HG03575 (cell line): Measurements from ENCODE around the gene FRMD5.

Experiments
- ATAC-seq: cut with Tn5 transposase; IDR thresholded peaks from one replicate; pipeline ENCODE4 v1.9.1; 2021; ENCODE audit not compliant: unreplicated experiment, insufficient number of reproducible peaks, low FRiP score; ENCODE audit errors: extremely low read depth

The FRMD5 gene

DNA sequence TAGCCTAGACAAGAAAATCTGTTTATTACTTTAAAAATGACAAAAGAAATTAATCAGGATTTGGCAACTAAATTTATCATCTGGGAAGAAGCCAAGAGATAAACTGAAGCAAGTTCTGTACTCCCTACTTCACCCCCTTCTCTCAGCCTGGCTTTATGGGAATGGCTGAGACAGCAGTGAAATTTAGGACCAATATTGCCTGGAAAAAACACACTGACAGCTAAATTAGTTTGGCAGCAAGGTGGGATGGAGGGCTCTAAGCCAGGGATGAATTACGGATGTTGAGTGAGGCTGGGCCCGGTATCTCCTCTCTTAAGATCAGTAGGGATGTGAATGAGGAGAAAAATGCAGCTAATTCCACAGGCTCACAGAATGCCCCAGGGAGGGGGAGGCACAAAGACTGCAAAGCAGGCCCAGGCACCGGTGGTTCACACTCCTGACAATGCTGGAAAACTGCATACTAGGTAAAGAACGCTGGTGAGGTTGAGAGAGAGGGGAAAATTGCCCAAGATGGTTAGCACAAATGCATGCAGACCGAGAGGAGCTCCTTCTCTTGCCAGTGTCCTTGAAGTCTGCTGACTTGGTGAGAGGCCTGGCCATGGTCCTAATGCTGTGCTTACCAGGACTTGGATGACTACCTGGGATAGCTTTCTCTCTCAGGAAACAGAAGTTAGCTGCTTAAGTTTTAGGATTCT lies 279.3 kb downstream of the FRMD5 start:
- no peak for ATAC-seq

DNA sequence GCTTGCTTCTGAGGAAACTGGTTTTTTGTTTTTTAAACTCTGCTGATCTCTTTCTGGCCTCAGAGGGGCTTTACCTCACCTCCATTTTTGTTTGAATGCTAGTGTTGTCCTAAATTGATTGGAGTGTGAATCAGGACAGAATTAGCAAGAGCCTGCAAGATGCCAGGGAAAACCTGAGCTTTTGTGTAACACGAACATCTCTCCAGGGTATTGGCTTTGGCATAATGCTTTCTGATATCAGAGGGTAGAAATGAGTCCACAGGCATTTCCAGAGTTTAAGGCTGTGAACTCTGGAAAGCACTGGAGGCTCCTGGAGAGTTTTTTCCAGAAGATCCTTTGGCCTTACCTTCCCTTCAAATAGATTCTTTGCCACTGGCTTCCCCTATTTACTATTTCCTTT lies 281.1 kb downstream of the FRMD5 start:
- no peak for ATAC-seq

DNA sequence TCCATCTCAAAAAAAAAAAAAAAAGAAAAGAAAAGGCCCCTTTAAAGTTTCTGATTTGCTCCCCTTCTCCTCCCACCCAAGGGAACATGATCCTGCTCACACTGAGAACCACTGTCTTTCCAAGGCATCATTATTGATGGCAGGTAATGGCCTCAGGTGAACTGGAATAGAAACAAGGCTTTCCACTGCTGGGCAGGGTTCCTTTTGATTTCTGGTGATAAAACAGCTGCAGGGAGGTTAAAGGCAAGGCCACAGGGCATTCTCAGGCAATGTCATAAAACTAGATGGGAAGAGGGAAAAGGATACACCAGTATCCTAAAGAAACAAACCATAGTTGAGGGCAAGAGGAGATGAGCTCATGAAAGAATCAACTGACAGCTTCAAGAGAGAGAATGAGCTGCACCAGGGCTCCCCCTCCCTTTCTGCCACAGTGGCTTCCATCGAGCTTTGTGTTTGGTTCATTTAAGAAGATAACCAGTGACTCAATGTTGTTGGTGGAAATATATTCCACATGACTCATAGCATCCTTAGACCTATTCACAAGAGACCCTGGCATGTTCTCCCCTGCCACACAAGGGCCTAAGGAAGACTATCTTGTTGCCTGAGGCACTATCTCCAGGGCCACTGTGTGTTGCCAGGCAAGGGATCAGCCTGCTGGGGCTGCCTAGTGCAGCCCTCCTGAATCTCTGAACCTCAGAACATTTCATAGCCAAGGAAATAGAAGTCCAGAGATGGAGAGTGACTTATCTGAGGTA lies 281.9 kb downstream of the FRMD5 start:
- ATAC-seq: no peak

DNA sequence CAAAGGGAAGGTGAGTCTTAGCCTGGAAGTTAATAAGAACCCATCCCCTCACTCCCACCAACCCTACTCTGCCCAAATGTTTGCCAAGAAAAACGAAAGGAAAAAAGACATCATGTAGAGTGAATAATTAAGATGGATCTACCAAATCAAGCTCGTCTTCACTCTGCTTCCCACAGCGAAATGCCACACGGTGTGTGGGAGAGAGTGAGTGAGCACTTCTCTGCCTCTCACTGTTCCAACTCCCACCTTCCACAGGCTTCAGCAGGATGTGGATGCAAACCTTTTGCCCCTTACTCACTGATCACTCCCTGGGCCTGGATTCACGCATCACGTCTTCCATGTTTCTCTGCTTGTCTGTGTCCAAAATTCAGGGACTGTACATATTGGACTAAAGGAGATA lies 282.9 kb downstream of the FRMD5 start:
- no peak for ATAC-seq

DNA sequence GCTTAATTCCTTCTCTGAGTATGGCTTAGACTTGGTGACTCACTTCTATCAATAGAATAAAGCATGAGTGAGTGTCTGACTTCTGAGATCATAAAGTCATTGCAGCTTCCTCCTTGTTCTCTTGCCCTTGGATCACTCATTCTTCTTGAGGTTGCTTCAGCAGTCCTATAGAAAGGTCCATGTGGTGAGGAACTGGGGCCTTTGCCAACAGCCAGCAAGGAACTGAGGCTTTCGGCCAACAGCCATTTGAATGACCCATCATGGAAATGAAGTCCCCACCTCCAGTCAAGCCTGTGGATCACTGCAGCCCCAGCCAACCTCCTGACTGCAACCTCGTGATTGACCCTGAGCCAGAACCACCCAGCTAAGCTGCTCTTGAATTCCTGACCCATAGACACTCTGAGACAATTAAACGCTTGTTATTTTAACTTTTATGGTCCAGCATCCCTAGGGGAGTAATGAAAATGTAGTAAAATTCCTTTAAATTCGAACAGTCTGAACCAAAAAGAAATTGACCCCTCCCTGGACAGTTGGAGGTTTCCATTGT lies 283.8 kb downstream of the FRMD5 start:
- no peak for ATAC-seq

DNA sequence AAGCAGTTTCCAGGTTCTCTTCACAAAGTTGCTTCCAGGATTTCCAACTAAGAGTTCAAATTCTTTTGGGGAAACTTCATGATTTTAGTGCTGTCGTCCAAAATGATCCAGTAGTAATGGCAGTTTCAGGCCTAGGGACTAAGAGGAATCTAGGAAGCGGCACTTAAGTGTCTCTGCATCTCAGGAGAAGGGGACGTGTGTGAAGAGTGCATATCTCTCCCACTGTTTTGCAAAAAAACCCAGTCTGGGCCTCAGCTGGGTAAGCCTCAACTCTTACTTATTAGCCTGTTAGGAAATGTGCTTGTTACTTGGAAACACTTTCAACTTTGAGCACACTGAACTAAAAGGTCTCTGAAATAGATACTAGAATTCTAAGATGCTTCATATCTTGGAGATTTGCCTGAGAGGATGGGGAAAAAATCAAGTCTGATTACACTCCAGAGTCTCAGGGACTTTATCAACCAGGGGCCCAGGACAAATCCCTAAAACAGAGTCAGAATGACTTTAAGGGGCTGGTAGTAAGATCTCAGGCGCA lies 286.5 kb downstream of the FRMD5 start:
- ATAC-seq: no peak

DNA sequence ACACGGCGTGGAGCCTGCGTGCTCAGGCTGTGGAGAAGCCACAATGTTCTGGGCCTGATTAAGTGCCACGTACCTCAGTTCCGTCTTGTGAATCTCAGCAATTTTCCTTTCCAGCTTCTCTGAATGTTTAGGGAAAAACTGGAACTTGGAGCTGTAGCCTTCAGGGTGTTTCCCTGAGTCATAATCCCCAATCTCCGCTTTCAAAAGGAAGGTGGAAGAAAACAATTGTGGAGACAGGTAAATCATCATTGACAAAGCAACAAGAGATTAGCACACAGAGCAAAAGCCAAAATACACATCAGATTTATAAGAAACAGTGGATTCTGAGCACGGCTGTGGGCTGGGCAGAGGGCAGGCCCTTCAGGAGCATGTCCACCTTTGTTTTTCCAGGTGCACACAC lies 289.3 kb downstream of the FRMD5 start:
- ATAC-seq: no peak

DNA sequence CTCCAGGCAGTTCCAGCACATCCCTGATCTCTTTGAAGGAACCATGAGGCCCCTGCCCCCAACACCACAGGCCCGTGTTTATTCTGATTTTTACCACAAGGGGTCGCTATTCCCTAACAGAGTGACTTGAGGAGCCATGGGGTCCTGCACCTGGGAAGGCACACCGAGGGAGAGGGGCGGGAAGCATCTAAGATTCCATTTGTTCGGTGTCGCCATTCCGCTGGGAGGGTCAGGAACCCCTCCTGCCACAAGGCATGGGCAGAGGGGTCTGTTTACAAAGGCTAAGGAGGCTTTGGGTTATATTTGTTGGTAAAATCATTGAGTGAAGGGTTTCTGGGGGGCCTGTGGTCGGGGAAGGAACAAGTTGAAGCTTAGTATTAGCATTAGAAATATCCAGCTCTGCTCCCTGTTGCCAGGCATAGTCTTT lies 291.2 kb downstream of the FRMD5 start:
- ATAC-seq: no peak

DNA sequence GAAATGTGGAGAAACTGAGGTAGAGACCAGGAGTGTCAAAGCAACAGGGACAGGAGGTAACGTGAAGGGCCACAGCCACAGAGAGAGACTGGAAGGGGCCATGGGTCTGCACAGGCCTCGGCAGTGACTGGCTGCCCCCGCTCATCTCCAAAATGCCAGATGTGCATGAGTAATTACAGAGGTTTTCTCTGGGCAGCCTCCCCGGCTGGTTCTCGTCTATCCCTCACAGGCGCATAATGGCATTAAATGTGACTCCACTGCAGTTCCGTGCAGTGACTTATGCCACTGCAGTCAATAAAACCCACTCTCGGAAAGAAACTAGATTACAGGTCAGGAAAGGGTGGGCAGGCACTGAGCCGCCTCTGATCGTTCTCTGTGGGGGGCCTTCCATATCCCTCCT lies 293.6 kb downstream of the FRMD5 start:
- ATAC-seq: no peak

DNA sequence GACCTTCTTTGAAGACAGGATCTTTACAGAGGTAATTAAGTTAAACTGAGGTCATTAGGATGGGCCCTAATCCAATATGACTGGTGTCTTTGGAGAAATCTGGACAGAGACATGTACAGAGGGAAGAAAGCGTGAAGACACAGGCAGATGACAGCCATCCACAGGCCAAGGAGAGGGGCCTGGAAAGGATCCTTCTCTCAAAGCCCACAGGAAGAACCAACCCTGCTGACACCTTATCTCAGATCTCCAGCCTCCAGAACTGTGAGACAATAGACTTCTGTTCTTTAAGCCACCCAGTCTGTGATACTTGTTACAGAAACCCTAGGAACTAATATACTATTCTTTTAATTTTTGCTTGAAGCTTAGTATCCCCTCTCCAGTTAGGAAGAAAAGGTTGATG lies 294.1 kb downstream of the FRMD5 start:
- no peak for ATAC-seq

DNA sequence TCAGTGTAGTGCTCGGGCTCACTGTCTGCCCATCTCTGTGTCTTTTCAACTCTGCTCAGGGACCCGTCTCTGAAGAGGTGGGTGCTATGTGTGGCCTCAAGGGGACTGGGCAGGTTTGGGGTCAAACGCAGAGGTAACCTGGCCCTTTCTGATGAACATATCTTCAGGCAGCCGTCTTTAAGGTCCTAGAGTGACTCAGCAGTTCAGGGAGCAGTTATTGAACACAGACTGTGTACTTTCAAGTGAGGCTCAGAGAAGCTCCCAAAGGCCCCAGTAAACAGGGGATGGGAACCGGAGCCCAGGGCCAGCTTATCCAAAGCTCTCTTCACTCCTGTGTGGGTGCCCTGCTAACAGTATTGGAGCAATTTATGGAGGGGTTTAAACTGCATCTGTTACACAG lies 295.1 kb downstream of the FRMD5 start:
- ATAC-seq: no peak

DNA sequence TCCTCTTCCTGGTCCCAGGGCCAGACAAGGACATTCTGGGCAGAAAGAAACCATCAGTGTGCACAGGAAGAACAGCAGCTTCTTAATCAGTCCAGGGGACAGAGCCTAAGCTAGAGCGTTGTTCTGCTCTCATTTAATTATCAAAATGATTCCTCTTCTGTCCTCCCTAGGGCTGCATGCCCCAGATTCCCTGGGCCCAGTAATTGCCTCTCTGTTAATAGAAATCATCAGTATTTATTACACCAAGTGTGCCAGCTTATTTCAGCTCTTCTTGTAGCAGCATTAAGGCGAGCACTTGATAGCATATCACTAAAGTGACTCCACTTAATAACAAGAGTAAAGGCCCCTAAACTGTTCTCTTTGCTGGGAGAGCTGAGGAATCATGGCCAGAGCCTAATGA lies 296.2 kb downstream of the FRMD5 start:
- no peak for ATAC-seq

DNA sequence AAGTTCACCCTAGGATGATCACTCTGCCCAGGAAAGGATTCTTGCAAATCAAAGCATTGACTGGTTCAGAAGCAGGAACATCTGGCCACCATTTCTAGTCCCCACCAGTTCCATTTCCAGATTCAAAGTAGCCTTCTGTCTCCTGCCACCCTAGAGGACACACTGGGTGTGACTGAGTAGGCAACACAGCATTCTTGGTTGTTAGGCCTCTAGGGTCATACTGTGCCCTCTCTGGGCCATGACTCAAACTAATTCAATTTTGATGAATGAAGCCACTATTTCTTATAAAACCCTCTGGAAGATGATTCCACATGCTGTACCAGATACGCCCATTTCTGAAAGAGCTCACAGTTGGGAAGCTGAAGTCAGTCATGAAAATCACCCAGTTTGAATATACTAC lies 298.5 kb downstream of the FRMD5 start:
- ATAC-seq: no peak

DNA sequence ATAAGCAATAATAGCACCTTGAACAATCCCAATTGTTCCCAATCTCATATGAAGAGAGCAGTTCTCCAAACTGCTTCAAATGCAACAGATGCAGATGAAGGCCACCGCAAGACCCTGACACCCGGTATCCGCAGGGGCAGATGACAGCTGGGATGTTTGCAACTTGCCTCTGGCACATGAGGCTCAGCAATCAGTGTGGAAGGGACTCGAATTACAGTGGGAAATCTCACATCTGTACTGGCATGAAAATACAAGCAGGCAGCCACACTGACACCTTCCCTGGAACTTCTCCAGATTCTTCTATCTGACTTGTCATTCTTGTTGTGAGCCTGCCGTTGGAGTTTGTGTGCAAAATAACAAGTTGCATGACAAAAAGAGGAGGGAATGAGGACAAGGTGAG lies 299.5 kb downstream of the FRMD5 start:
- ATAC-seq: no peak

DNA sequence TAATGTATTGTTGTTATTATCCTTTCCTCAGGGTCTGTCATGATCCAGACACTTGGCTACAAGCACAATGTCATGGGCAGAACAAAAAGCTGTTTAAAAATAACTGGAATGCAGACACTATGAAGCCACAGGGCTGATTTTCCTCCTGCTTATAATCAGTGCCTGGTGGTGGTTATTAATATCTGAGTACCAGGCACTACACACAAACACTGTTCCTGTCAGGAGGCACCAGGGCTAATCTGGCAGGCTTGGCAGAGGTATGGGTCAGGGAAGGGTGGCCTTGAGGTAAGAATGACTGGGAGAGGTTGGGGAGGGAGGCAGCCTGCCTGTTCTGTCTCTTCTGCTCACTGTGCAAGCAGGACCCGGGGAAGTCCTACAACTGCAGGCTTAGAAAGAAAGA lies 301.1 kb downstream of the FRMD5 start:
- no peak for ATAC-seq

DNA sequence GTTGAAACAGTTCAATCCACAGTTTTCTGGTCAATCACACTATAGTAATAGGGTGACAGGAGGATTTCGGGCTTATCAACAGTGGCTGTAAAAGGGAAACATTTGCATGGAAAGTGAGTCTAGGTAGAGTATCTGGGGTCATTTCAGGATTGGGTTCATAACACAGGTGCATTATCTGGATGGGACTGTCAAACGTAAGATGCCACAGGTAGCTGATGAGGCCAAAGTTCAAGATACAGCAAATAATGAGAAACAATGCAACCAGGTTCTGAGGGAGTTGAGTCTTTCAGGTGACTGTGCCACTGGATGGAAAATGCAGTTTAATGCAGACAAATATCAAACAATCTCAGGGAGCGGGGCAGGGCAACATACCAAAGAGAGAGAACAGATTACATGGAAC lies 306.0 kb downstream of the FRMD5 start:
- no peak for ATAC-seq

DNA sequence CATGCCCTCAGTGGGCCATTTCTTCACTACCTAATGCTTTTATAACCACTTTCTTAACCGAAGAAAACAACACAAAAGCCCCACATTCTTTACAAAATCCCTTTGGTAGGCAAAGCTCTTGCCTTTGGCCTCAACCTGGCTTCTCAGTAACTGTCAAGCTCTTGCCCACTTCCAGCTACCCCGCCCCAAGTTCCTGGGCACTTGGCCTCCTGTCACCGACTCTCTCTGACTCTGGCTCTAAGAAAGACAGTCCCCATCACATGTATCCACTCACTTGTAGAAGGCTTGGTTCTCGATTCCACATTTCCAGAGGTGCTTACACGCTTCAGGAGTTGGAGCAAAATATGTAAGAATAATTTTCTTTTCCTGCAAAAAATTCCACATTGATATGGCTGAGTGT lies 307.2 kb downstream of the FRMD5 start:
- ATAC-seq: no peak

DNA sequence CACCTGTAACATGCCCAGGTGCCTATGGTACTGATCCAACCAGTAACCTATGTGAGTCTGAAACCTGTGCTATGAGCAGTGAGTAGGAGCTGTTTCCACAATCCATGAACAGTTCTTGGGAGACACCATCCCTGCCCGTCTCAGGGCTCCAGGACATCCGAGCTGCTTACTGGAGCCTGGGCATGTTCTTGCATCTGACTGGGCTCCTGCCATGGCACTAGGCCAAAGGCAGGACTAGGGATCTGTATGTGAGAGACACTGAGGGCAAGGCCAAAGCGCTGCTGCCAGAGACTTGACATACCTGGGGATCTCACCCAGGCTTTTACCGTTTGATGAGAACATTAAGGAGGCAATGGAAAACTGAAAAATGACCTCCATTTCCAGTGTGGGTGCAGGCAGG lies 308.5 kb downstream of the FRMD5 start:
- ATAC-seq: no peak

DNA sequence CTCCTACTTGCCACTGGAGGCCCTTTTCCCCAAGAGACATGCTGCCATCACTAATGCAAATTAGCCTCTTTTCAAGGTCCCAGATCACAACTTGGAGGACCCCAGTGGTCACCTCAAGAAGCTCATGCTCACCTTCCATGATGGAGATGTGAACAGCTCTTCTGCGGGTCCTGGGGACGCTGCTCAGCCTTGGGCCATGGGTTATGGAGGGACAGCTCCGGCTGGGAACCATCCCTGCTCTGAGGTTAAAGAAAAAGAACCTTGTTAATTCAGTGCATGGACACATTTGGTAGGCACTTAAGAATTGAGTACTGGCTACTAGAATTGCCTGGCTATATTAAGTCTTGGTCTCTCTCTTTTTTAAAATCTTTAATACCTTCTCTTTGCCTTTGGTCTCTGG lies 311.5 kb downstream of the FRMD5 start:
- ATAC-seq: no peak

DNA sequence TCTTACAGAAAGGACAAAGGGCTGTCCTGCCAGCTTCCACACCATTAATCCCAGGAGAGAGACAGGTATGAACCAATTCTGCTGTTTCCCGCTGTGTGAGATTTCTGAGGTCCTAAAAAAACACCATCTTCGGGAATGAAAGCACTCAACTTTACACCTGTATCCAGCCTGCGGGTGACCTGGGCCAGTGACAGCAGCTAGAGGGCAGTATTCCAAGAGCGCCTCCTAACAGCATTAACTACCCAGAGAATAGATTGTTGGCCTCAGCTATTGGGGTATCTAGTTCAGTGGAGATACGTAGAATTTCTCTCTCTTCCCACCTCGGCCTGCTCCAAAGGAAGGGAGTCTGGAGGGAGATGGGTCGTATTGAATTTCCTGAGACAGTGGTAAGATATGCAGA lies 313.1 kb downstream of the FRMD5 start:
- ATAC-seq: no peak
